Measurements from ENCODE around the gene TIRAP.

The TIRAP gene

GRCh38 chr11:126334659-126335462 is 52.0 kb downstream of the TIRAP start:
- no peak for TF ChIP-seq CTCF (IDR thresholded peaks at IDR 0.05; ENCODE audit: low read depth, low read length)
- in situ Hi-C loops (cut with HindIII; ENCODE audit: low sequenced_read_pairs) = no loop called here
- H3K4me3 ChIP-seq (ENCODE audit: low read depth, low read length) = no peak overlapping the region
- DNase-seq (ENCODE audit: low read depth, low spot score) = peak; percentile 51

GRCh38 chr11:126335463-126335760 is 52.5 kb downstream of the TIRAP start:
- no peak for DNase-seq (ENCODE audit: low read depth, low spot score)
- no peak for TF ChIP-seq CTCF (IDR thresholded peaks at IDR 0.05; ENCODE audit: low read depth, low read length)
- H3K4me3 ChIP-seq (ENCODE audit: low read depth, low read length) = no peak overlapping the region
- in situ Hi-C loops (cut with HindIII; ENCODE audit: low sequenced_read_pairs) = no loop called here

GRCh38 chr11:126336138-126336541 is 53.2 kb downstream of the TIRAP start:
- H3K4me3 ChIP-seq (ENCODE audit: low read depth, low read length) = no peak overlapping the region
- DNase-seq (ENCODE audit: low read depth, low spot score) = no peak
- in situ Hi-C loops (cut with HindIII; ENCODE audit: low sequenced_read_pairs) = no loop called here
- no peak for TF ChIP-seq CTCF (IDR thresholded peaks at IDR 0.05; ENCODE audit: low read depth, low read length)

- no peak for DNase-seq (ENCODE audit: low read depth, low spot score)
- no peak for TF ChIP-seq CTCF (IDR thresholded peaks at IDR 0.05; ENCODE audit: low read depth, low read length)
- H3K4me3 ChIP-seq (ENCODE audit: low read depth, low read length) = no peak overlapping the region
- in situ Hi-C loops (cut with HindIII; ENCODE audit: low sequenced_read_pairs) = no loop called here
Measured at GRCh38 chr11:126336671-126337101, 53.8 kb downstream of the TIRAP start.

GRCh38 chr11:126337126-126337473 is 54.2 kb downstream of the TIRAP start:
- H3K4me3 ChIP-seq (ENCODE audit: low read depth, low read length) = no peak overlapping the region
- in situ Hi-C loops (cut with HindIII; ENCODE audit: low sequenced_read_pairs) = no loop called here
- no peak for TF ChIP-seq CTCF (IDR thresholded peaks at IDR 0.05; ENCODE audit: low read depth, low read length)

GRCh38 chr11:126337474-126338241 is 54.8 kb downstream of the TIRAP start:
- in situ Hi-C loops (cut with HindIII; ENCODE audit: low sequenced_read_pairs) = no loop called here
- no peak overlapping the region for H3K4me3 ChIP-seq (ENCODE audit: low read depth, low read length)
- no peak for DNase-seq (ENCODE audit: low read depth, low spot score)
- TF ChIP-seq CTCF (IDR thresholded peaks at IDR 0.05; ENCODE audit: low read depth, low read length) = no peak

More at GRCh38 chr11:126337126-126337473, 54.2 kb downstream of the TIRAP start:
- no peak for DNase-seq (ENCODE audit: low read depth, low spot score)
